Measurements from ENCODE around the gene TAAR6. TPM values are rescaled to one million over a fixed set of nuclear protein-coding genes. Genes with fewer than 3 reads are reported as not detected.
A peak's percentile ranks its signal among the peaks of the same experiment; 100 is the strongest.
"Not testable (repeated sequence)": the region's sequence is repeated elsewhere in the genome, so short reads cannot be mapped to it uniquely, and the experiment has no call there.

TAAR6 gene
- polyA plus RNA-seq, 2 of the 4 experiments (the other 2 are of a cell fraction) = not detected

- WGBS (ENCODE audit: missing lambda C conversion rate) = 24% methylated on average over 3 of the region's 3 CpGs
- Histone ChIP-seq H3K27ac (no peak overlapping the region), H3K4me3 (no peak overlapping the region), H3K9me3 (no peaks in the 10 kb centered on the region), H3K4me2 (no peak overlapping the region), H3K4me1 (no peaks in the 10 kb centered on the region)
- ChIA-PET POLR2A (no interaction called here), CTCF (interaction anchor here (0.7 to 1.1 kb wide), 2 partner anchors 13 to 38 kb away, joined by 3 to 4 read pairs; no protein-coding TSS in a partner anchor)
- TF ChIP-seq NFE2L2 (conservative IDR thresholded peaks at IDR 0.05; ENCODE audit: low read length) (no peak), CTCF (IDR thresholded peaks at IDR 0.05) (peak; percentile 19; the same call in 1 of the 3 replicates)
- FAIRE-seq (no peak), ATAC-seq (peak; percentile 88 to 89; a peak in 5 of 6 replicates), DNase-seq (ENCODE audit: low read depth in 1 of 2, low spot score in 1 of 2) (peak; percentile 26 to 30)
These were observed 28.4 kb downstream of the TAAR6 start for GRCh38 chr6:132598473-132598872.

GRCh38 chr6:132600900-132601299 lies 30.8 kb downstream of the TAAR6 start:
- CTCF ChIA-PET; H3K4me2 ChIP-seq; H3K27ac ChIP-seq; H3K4me1 ChIP-seq; POLR2A ChIA-PET; H3K4me3 ChIP-seq; DNase-seq (ENCODE audit: low read depth in 1 of 2, low spot score in 1 of 2); FAIRE-seq; H3K9me3 ChIP-seq; ATAC-seq: not testable (repeated sequence)

DNA sequence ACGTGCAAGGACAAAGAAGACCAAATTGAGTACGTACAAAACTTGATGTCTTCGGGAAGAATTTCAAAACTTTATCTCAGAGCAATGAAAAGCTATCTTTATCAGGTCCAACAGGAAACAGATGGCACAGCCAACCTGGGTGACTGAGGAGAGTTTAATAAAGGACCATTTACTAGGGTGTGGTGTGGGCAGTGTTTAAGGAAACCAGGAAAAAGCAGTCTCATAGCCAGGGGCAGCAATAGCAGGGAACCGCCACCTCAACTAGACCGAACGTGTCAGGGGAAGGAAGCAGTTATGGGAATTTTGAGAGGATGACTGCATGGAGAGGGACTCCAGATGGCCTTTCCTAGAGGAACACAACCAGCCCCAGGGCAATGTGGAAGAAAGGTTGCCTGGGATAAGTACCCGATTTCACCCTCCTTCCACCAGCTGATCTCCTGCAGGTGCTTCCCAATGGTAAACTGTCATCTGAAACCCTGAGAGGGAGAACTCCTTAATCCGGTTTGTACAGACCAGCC lies 34.6 kb downstream of the TAAR6 start:
- WGBS (ENCODE audit: missing lambda C conversion rate) = 79% methylated on average over 8 of the region's 8 CpGs
- H3K4me2 ChIP-seq = no peak overlapping the region
- FAIRE-seq (no peak), ATAC-seq (no peak), DNase-seq (ENCODE audit: low read depth in 1 of 2, low spot score in 1 of 2) (no peak)
- CTCF ChIA-PET = no interaction called here
- H3K27ac ChIP-seq = no peak overlapping the region
- H3K4me1 ChIP-seq = no peaks in the 10 kb centered on the region
- no peak overlapping the region for H3K4me3 ChIP-seq
- TF ChIP-seq KDM1A (IDR thresholded peaks at IDR 0.05; ENCODE audit: low read depth) = no peak
- no peak for TF ChIP-seq JUN (IDR thresholded peaks at IDR 0.05)
- no peak for TF ChIP-seq CBX8 (IDR thresholded peaks at IDR 0.05)
- no peak for TF ChIP-seq USF2 (IDR thresholded peaks at IDR 0.05)
- no peak for TF ChIP-seq NPAS2 (CRISPR knock-in tag; IDR thresholded peaks at IDR 0.05; ENCODE audit: borderline replicate concordance)
- TF ChIP-seq ZFP36 (IDR thresholded peaks at IDR 0.05; ENCODE audit: borderline replicate concordance, partially characterized antibody) = no peak
- TF ChIP-seq HOXB13 (CRISPR knock-in tag; IDR thresholded peaks at IDR 0.05; ENCODE audit: low read depth) = no peak
- no peak for TF ChIP-seq CHD4 (IDR thresholded peaks at IDR 0.05; ENCODE audit: borderline replicate concordance)
- no peak for TF ChIP-seq SREBF2 (IDR thresholded peaks at IDR 0.05)
- TF ChIP-seq MAFK (IDR thresholded peaks at IDR 0.05; ENCODE audit: partially characterized antibody) = no peak
- no peak for TF ChIP-seq ESRRA (IDR thresholded peaks at IDR 0.05; ENCODE audit: borderline replicate concordance, low read length)
- TF ChIP-seq POLR2A (IDR thresholded peaks at IDR 0.05; ENCODE audit: low read length) = no peak
- H3K9me3 ChIP-seq = no peaks in the 10 kb centered on the region
- POLR2A ChIA-PET = no interaction called here

- POLR2A ChIA-PET = no interaction called here
- Histone ChIP-seq H3K4me1 (no peaks in the 10 kb centered on the region), H3K4me3 (no peak overlapping the region), H3K4me2 (no peak overlapping the region), H3K9me3 (no peaks in the 10 kb centered on the region), H3K27ac (no peak overlapping the region)
- DNase-seq (ENCODE audit: low read depth in 1 of 2, low spot score in 1 of 2) (no peak), ATAC-seq (no peak), FAIRE-seq (no peak)
- WGBS (ENCODE audit: missing lambda C conversion rate) = 81% methylated on average over 5 of the region's 5 CpGs
- CTCF ChIA-PET = no interaction called here
- TF ChIP-seq NFE2L2 (conservative IDR thresholded peaks at IDR 0.05; ENCODE audit: low read length) (no peak), POLR2A (IDR thresholded peaks at IDR 0.05; ENCODE audit: low read length) (no peak), MAZ (IDR thresholded peaks at IDR 0.05; ENCODE audit: borderline replicate concordance, low read depth, low read length) (no peak), HES2 (IDR thresholded peaks at IDR 0.05) (no peak), CTCF (IDR thresholded peaks at IDR 0.05) (no peak), E2F6 (IDR thresholded peaks at IDR 0.05; ENCODE audit: borderline replicate concordance, low read depth) (no peak), JUN (IDR thresholded peaks at IDR 0.05) (no peak), CBX8 (IDR thresholded peaks at IDR 0.05) (no peak), POLR2AphosphoS2 (conservative IDR thresholded peaks at IDR 0.05; ENCODE audit: low read length) (no peak)
- TF ChIP-seq, protein P1, sequence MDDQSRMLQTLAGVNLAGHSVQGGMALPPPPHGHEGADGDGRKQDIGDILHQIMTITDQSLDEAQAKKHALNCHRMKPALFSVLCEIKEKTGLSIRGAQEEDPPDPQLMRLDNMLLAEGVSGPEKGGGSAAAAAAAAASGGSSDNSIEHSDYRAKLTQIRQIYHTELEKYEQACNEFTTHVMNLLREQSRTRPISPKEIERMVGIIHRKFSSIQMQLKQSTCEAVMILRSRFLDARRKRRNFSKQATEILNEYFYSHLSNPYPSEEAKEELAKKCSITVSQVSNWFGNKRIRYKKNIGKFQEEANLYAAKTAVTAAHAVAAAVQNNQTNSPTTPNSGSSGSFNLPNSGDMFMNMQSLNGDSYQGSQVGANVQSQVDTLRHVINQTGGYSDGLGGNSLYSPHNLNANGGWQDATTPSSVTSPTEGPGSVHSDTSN (IDR thresholded peaks at IDR 0.05) = no peak
- TF ChIP-seq, protein P2, sequence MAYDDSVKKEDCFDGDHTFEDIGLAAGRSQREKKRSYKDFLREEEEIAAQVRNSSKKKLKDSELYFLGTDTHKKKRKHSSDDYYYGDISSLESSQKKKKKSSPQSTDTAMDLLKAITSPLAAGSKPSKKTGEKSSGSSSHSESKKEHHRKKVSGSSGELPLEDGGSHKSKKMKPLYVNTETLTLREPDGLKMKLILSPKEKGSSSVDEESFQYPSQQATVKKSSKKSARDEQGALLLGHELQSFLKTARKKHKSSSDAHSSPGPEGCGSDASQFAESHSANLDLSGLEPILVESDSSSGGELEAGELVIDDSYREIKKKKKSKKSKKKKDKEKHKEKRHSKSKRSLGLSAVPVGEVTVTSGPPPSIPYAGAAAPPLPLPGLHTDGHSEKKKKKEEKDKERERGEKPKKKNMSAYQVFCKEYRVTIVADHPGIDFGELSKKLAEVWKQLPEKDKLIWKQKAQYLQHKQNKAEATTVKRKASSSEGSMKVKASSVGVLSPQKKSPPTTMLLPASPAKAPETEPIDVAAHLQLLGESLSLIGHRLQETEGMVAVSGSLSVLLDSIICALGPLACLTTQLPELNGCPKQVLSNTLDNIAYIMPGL (CRISPR knock-in tag; IDR thresholded peaks at IDR 0.05; ENCODE audit: borderline replicate concordance) = no peak
These were observed 37.6 kb downstream of the TAAR6 start for GRCh38 chr6:132607544-132608233.
